SK-N-SH treated with all-trans-retinoic acid at 6 μM for 48 hours (cell line): ENCODE measurements around the gene EEFSEC.

Source experiments
- ATAC-seq: fragments of 200-7000 bp; cut with Tn5 transposase; 3 replicates; pipeline ENCODE4 v1.9.1; 2020; ENCODE audit warnings: mild to moderate bottlenecking, moderate library complexity
- ARNTL ChIP-seq: fragments of 450-650 bp; formaldehyde crosslinking; IDR thresholded peaks from 2 replicates; pipeline ENCODE4 v1.5.0; 2020; ENCODE audit warnings: low read depth, mild to moderate bottlenecking, moderate library complexity, borderline replicate concordance
- BACH2 ChIP-seq: fragments of 250-450 bp; sonication (Bioruptor Pico); IDR thresholded peaks from 2 replicates; pipeline ENCODE4 v1.9.0; 2021; ENCODE audit warnings: mild to moderate bottlenecking, borderline replicate concordance
- CREB5 ChIP-seq: fragments of 250-450 bp; sonication (Bioruptor Pico); IDR thresholded peaks from 2 replicates; pipeline ENCODE4 v1.5.1; 2020; ENCODE audit warnings: low read depth, mild to moderate bottlenecking, moderate library complexity
- CSDC2 ChIP-seq: fragments of 250-450 bp; sonication (Bioruptor Pico); IDR thresholded peaks from 2 replicates; pipeline ENCODE4 v1.5.0; 2020; ENCODE audit warnings: mild to moderate bottlenecking, moderate library complexity
- ESRRG ChIP-seq: fragments of 250-450 bp; sonication (Bioruptor Pico); IDR thresholded peaks from 2 replicates; pipeline ENCODE4 v1.6.1; 2021; ENCODE audit warnings: mild to moderate bottlenecking
- GLIS3 ChIP-seq: fragments of 250-450 bp; sonication (Bioruptor Pico); IDR thresholded peaks from 2 replicates; pipeline ENCODE4 v1.5.0; 2020; ENCODE audit warnings: mild to moderate bottlenecking, moderate library complexity
- ISL1 ChIP-seq: fragments of 250-450 bp; sonication (Bioruptor Pico); IDR thresholded peaks from 2 replicates; pipeline ENCODE4 v2.1.2; 2022; ENCODE audit warnings: mild to moderate bottlenecking, moderate library complexity
- PATZ1 ChIP-seq: fragments of 250-450 bp; sonication (Bioruptor Pico); IDR thresholded peaks from 2 replicates; pipeline ENCODE4 v1.8.0; 2020; ENCODE audit warnings: mild to moderate bottlenecking, moderate library complexity, borderline replicate concordance
- POU6F1 ChIP-seq: fragments of 250-450 bp; sonication (Bioruptor Pico); IDR thresholded peaks from 2 replicates; pipeline ENCODE4 v1.8.0; 2021; ENCODE audit warnings: low read depth, mild to moderate bottlenecking, moderate library complexity, borderline replicate concordance
- PPARA ChIP-seq: fragments of 250-450 bp; sonication (Bioruptor Pico); IDR thresholded peaks from 2 replicates; pipeline ENCODE4 v1.5.0; 2020; ENCODE audit warnings: mild to moderate bottlenecking, borderline replicate concordance
- SNAI2 ChIP-seq: fragments of 250-450 bp; sonication (Bioruptor Pico); IDR thresholded peaks from 2 replicates; pipeline ENCODE4 v1.5.0; 2020; ENCODE audit warnings: mild to moderate bottlenecking, moderate library complexity
- TCF4 ChIP-seq: fragments of 250-450 bp; sonication (Bioruptor Pico); IDR thresholded peaks from 2 replicates; pipeline ENCODE4 v1.8.0; 2021; ENCODE audit warnings: mild to moderate bottlenecking, moderate library complexity, borderline replicate concordance
- TOX ChIP-seq: fragments of 250-450 bp; sonication (Bioruptor Pico); IDR thresholded peaks from 2 replicates; pipeline ENCODE4 v1.8.0; 2021; ENCODE audit warnings: mild to moderate bottlenecking, moderate library complexity, borderline replicate concordance
- TSHZ2 ChIP-seq: fragments of 250-450 bp; sonication (Bioruptor Pico); IDR thresholded peaks from 2 replicates; pipeline ENCODE4 v1.5.0; 2020; ENCODE audit warnings: mild to moderate bottlenecking, moderate library complexity
- ZC3H10 ChIP-seq: fragments of 250-450 bp; sonication (Bioruptor Pico); IDR thresholded peaks from 2 replicates; pipeline ENCODE4 v1.5.1; 2021; ENCODE audit warnings: mild to moderate bottlenecking, moderate library complexity
- ZFP30 ChIP-seq: fragments of 450-650 bp; formaldehyde crosslinking; IDR thresholded peaks from 2 replicates; pipeline ENCODE4 v1.5.0; 2022; ENCODE audit warnings: mild to moderate bottlenecking, moderate library complexity
- ZNF565 ChIP-seq: fragments of 450-650 bp; formaldehyde crosslinking; conservative IDR thresholded peaks from 2 replicates; pipeline ENCODE4 v1.5.0; 2020; ENCODE audit warnings: low read depth, mild to moderate bottlenecking, moderate library complexity
- ZNF70 ChIP-seq: fragments of 450-650 bp; formaldehyde crosslinking; IDR thresholded peaks from 2 replicates; pipeline ENCODE4 v1.5.0; 2020; ENCODE audit warnings: mild to moderate bottlenecking, moderate library complexity
- ZNF8 ChIP-seq: fragments of 450-650 bp; formaldehyde crosslinking; IDR thresholded peaks from 2 replicates; pipeline ENCODE4 v1.5.0; 2020; ENCODE audit warnings: mild to moderate bottlenecking, moderate library complexity
- TF ChIP-seq, protein P1 (sequence below): fragments of 250-450 bp; sonication (Bioruptor Pico); IDR thresholded peaks from 2 replicates; pipeline ENCODE4 v1.5.1; 2021; ENCODE audit warnings: mild to moderate bottlenecking, moderate library complexity

EEFSEC gene

DNA sequence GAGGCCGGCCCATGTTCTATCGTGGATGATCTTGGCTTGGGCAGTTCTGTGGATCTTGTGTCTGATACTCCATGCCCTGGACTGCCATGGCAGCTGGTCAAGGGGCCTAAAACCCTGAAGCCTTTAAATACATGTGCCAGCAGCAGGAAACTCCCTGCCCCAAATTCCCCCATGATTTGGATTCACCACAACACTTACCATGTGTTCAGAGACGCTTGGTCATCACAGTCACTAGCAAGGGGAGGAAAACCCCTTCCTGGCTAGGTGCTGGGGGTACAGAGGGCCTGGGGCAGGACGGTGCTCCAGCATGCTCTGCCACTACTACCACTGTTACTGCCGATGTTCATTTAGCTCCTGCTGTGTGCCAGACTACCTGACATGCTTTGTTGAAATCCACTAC is 219.0 kb downstream of the EEFSEC start:
- ATAC-seq = no peak
- TF ChIP-seq ZNF565 (CRISPR knock-in tag) (no peak), PPARA (CRISPR knock-in tag) (no peak), ZNF8 (CRISPR knock-in tag) (no peak)

DNA sequence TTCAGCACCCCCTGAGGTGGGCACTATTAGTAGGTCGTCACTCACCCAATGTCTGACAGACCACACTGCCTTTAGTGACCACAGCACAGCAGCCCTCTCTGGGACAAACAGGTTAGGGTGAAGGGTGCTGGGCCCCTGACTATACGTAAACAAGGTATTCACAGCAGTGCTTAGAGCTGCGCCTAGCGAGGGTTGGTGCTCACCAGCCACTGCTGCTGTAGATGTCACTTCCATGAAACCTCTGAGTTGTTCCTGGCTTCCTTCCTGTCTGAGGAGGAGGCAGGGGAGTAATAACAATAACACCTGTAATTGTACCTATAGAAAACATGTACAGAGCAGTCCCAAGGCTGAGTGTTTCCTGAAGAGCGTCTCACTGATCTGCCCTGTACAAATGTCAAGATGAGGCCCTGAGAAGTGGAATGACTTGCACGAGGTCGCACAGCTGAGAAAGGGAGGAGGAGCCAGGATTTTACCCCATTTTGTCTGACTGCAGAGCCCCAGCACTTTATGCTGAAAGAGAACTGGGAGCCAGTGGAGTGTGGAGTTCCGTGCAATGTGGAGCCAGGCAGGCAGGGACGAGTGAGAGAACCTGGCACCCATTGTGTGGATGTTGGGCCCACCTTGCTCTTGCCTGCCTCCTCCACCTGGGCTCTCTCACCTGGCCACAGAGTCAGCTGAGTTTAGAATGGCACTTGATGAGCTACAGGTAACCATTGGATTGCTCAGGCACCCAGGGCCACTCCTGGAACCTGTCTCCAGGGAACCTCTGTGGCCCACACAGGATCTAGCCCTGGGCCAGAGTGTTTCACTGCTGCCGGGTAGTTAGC is 219.6 kb downstream of the EEFSEC start:
- ATAC-seq = no peak

GRCh38 chr3:128374746-128375445 is 221.6 kb downstream of the EEFSEC start:
- no peak for ATAC-seq
- TF ChIP-seq TCF4 (CRISPR knock-in tag) (no peak), CSDC2 (CRISPR knock-in tag) (no peak), BACH2 (CRISPR knock-in tag) (no peak), ZNF70 (CRISPR knock-in tag) (no peak), PATZ1 (no peak), GLIS3 (CRISPR knock-in tag) (no peak), PPARA (CRISPR knock-in tag) (no peak), TSHZ2 (CRISPR knock-in tag) (no peak), ZC3H10 (CRISPR knock-in tag) (no peak), ISL1 (CRISPR knock-in tag) (no peak), CREB5 (CRISPR knock-in tag) (no peak), ZNF8 (CRISPR knock-in tag) (no peak), ESRRG (CRISPR knock-in tag) (no peak), POU6F1 (CRISPR knock-in tag) (no peak), ZNF565 (CRISPR knock-in tag) (no peak), ARNTL (CRISPR knock-in tag) (no peak)

More for the DNA sequence above, 219.6 kb downstream of the EEFSEC start:
- TF ChIP-seq, protein P1, sequence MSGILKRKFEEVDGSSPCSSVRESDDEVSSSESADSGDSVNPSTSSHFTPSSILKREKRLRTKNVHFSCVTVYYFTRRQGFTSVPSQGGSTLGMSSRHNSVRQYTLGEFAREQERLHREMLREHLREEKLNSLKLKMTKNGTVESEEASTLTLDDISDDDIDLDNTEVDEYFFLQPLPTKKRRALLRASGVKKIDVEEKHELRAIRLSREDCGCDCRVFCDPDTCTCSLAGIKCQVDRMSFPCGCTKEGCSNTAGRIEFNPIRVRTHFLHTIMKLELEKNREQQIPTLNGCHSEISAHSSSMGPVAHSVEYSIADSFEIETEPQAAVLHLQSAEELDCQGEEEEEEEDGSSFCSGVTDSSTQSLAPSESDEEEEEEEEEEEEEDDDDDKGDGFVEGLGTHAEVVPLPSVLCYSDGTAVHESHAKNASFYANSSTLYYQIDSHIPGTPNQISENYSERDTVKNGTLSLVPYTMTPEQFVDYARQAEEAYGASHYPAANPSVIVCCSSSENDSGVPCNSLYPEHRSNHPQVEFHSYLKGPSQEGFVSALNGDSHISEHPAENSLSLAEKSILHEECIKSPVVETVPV (CRISPR knock-in tag) = no peak
- TF ChIP-seq TOX = no peak
- no peak for TF ChIP-seq ZC3H10 (CRISPR knock-in tag)
- TF ChIP-seq ZFP30 (CRISPR knock-in tag) = no peak
- TF ChIP-seq PPARA (CRISPR knock-in tag) = no peak
- no peak for TF ChIP-seq BACH2 (CRISPR knock-in tag)
- TF ChIP-seq TSHZ2 (CRISPR knock-in tag) = no peak
- no peak for TF ChIP-seq TCF4 (CRISPR knock-in tag)
- TF ChIP-seq SNAI2 = no peak
